GM20431 (cell line): ENCODE data around the gene TNRC6A.
"Not testable (repeated sequence)": the region's sequence is repeated elsewhere in the genome, so short reads cannot be mapped to it uniquely, and the experiment has no call there.

Source experiments
- in situ Hi-C: fragments of 300-500 bp; cut with MseI, MboI; formaldehyde crosslinking; loops from one replicate; pipeline ENCODE4 v1.15.0; 2020; ENCODE audit warnings: low sequenced_read_pairs; ENCODE audit not compliant: unreplicated experiment

Gene TNRC6A

DNA sequence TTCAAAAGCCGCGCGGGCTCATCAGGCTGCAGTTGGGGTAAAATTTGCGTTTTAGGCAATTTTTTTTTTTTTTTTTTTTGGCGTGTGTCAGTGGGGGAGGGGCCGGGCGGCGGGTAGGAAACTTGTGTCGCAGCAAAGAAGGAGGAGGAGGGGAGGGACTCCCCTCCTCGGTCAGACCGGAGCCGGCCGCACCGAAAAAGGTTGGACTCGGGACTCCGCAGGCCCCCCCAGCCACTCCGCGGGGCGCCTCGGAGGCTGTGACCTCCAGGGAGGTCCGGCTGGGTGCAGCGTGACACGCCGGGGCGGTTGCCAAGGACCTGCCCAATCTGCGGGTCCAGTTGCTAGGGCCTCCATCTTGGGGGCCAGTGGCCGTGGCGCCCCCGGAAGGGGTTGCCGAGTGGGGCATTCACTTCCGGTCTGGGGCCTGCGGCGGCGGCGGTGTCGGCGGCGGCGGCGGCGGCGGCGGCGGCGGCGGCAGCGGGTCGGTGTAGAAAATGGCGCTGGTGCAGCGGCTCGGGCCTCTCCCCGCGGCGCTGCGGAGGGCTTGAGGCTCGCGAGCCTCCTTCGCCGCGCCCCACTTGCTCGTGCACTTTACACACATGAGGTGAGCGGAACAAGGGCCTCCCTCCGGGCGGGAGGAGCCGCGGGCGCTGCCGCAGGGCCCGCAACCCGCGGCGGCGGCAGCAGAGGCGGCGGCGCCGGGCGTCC is at the start of gene TNRC6A:
Gene TNRC6A, plus strand, starts transcription at position 409 of the 708 bp plus-strand sequence. Its CDS starts 191 bp downstream, at position 600.
- in situ Hi-C loops: no loop called here

DNA sequence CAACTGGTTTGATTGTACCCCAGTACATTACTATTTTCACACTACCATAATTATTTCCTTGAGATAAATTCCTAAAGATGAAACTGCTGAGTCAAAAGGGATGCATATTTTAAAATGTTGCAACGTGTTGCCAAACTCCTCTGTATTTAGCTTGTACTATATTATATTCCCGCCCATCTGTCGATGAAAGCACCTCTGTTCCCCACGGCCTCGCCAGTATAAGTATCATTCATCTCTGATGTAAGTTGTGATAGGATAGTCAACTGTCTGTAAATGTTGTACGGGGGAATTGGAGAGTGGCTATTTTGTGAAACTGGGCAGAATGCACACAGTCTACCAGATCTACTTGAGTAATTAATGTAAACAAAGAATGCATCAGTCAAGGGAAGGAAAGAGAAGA is 47.7 kb upstream of the TNRC6A start:
- in situ Hi-C loops: no loop called here

DNA sequence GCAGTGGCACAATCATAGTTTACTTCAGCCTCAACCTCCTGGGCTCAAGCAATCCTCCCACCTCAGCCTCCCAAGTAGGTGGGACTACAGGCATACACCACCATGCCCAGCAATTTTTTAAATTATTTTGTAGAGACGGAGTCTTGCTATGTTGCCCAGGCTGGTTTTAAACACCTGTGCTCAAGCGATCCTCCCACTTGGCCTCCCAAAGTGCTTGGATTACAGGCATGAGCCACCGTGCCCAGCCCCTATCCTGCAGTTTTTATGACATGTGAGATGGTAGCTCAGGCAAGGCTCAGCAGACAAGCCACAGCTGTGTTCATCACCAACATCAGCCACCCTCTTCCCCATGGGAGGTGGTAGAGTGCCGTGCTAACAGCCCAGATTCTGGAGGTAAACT is 46.2 kb upstream of the TNRC6A start:
- in situ Hi-C loops: no loop called here

DNA sequence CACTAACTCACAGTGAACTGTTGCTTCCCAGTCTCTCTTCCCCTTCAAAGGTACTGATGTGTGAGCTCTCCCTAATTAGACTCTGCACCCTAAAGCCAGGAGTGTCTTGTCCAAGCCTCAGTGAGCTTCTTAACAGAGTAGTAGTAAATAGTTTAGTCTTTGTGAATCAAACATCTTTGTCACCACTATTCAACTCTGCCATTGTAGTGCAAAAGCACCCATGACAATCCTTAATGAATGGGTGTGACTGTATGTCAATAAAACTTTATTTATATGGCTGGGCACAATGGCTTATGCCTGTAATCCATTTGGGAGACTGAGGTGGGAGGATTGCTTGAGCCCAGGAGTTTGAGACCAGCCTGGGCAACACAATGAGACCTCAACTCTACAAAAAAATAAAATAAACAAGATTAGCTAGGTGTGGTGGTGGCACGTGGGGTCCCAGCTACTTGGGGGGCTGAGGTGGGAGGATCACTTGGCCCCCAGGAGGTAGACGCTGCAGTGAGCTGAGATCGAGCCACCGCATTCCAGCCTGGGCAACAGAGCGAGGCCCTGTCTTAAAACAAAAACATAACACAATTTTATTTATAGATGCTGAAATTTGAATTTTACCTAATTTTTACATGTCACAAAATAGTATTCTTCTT is 45.5 kb upstream of the TNRC6A start:
- in situ Hi-C loops: no loop called here

DNA sequence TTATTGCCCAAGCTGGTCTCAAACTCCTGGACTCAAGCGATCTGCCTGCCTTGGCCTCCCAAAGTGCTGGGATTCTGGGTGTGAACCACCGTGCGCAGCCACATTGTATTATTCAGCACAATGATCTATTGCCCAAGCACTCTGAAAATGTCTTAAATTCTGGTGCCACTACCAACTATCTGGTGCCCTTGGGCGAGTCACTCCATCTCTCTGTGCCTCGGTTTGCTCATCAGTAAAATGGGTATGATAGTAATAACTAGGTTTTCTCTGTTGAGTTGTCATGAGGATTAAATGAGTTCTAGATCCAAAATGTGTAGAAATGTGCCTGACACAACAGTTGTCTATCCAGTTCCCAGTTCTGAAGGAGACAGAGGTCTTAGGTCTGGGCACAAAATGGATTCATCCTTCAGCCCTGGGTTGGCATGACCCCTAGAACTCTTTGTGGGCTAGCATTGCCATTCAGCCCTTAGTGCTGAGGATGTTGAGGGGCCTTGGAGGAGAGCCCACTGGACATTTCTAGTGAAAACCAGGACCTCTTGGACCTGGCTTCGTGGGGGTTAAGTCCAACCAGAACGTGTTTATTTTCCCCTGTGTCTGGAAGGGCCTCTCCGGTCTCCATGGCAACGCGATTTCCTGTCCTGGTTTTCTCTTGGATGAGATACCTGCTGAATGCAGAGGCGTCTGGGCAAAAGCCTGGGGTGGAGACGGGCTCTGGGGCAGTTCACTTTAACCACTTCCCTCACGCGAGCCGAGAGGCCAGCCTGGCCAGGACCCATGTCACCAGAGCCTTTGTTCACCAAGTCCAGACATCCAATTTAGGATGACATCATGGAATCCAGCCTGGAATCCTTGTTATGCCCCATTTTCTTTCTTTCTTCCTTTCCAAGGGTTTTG is 43.7 kb upstream of the TNRC6A start:
- in situ Hi-C loops: no loop called here

DNA sequence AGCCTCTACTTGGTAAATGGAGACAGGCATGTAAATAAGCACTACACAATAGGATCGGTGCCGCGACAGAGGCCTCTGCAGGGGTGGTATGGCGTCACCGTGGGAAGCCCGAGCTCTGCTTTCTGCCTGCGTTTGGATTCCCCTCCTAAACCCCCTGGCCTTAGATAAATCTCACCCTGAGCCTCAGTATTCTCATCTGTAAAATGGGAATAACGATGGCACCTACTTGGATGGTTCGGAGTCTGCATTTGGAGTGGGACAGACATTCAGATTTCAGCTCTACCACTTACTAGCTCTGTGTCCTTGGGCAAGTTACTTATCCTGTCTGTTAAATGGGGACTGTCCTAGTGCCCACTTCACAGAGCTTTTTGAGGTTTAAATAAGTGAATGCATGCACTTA is 42.8 kb upstream of the TNRC6A start:
- in situ Hi-C loops: no loop called here

DNA sequence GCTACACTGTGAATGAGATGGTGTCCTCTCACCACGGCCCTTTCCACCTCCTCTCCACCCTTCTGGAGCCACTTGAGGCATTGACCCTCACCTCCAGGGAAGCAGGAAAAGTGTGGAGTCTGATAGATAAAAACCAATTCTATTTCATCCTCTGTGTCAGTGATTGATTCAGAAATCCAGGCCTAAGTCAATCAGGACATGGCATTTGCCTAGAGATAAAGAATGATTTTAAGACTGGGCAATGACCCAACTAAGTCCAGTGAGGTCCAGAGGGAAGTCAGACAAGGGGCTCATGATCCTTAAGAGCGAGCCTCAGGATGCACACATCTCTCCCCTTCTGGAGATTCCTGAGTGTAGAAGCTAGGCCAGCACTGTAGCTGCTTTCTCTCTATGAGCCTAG is 41.1 kb upstream of the TNRC6A start:
- in situ Hi-C loops: no loop called here

DNA sequence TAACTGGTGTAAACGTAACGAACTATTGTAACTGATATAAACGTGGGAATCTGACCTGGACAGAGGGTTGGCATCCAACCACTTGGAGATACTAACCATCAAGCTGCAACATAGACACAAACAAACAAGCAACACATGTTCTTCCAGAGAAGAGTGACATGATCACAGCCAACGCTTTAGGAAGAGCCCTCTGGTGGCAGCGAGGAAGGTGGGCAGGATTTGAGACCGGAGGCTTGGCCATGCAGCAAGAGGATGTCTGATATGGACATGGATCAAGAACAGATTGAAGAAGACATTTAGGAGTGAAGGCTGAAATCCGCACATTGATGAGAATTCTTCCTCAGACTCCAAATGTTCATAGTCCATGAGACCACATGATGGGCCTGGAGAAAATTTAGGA is 40.3 kb upstream of the TNRC6A start:
- in situ Hi-C loops: no loop called here

DNA sequence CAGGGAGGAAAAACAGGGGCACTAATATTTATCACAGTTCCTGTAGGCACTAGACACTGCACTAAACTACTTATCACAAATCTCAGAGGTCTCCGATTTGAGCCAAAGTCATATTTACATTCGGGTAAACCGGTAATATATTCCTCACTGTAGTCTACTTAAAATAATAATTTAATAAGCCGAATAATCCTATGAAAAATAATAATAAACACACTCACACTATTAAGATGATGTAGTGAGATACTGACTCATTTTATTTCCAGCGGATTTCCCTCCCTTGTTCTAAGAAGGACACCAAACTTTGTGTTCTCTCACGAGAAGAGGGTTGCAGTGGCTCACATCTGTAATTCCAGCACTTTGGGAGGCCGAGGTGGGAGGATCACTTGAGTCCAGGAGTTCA is 36.6 kb upstream of the TNRC6A start:
- in situ Hi-C loops: no loop called here

DNA sequence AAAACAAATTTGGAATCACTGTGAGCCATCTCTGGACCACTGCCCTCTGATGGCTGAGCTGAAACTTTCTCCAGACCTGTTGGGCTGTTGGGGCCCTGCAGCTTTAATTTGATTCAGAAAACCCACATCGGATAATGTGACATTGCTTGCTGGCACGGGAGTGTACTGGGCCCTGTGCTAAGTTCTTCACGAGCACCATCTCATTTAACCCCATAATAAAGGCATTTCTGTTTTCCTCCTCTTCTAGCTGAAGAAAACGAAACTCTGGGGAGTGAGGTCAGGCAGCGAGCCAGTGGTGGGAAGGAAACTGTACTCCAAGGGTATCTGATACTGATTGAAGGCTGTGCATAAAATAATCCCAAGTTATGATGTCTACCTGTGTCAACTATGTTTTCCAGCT is 34.5 kb upstream of the TNRC6A start:
- in situ Hi-C loops: no loop called here

DNA sequence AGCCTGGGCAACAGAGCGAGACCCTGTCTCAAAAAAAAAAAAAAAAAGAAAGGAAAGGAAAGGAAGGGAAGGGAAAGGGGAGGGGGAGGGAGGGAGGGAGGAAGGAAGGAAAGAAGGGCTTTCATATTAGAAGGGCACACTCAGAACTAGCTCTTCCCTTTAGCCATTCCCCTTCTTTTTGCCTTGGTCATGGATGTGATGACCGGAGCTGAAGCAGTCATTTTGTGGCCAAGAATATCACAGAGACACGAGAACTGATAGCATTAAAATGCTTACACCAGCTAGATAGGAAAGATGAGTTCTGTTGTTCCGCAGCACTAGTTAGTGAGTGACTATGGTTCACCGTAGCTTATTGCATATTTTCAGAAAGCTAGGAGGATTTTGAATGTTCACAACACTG is 32.8 kb upstream of the TNRC6A start:
- in situ Hi-C loops: no loop called here

DNA sequence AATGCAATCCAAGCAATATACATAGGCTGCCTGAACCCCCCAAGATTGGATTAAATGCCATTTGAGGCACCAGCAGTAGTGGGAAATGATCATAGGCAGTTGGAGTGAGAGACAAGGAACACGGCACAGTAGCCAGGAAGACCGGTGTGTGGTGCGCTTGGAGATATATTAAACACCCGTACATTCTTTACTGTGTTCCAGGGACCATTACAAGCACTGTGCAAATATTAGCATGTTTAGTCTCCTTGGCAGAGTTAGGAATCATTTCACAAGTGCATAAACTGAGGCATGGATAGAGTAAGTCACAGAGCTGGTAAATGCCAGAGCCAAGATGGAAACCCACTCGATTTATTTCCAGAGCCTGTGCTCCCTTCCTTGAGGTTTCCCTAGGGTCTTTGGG is 31.1 kb upstream of the TNRC6A start:
- in situ Hi-C loops: no loop called here

DNA sequence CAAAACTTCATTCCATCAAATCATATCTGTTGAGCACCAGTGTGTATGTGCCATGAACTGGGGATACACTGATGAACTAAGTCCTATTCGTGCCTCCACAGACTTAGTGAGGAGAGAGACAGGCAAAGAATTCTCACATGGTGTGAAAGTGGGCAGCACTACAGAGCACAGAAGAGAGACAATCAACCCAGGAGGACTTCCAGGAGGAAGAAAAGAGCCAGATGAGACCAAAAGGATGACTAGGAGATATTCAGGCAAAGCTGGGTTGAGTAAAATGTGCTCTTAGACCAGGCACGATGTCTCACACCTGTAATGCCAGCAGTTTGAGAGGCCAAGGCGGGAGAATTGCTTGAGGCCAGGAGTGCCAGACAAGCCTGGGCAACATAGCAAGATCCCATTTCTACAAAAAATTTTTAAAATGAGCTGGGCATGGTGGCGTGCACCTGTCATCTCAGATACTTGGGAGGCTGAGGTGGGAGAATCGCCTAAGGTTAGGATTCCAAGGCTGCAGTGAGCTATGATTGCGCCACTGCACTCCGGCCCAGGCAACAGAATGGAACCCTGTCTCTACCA is 30.2 kb upstream of the TNRC6A start:
- in situ Hi-C loops: no loop called here

DNA sequence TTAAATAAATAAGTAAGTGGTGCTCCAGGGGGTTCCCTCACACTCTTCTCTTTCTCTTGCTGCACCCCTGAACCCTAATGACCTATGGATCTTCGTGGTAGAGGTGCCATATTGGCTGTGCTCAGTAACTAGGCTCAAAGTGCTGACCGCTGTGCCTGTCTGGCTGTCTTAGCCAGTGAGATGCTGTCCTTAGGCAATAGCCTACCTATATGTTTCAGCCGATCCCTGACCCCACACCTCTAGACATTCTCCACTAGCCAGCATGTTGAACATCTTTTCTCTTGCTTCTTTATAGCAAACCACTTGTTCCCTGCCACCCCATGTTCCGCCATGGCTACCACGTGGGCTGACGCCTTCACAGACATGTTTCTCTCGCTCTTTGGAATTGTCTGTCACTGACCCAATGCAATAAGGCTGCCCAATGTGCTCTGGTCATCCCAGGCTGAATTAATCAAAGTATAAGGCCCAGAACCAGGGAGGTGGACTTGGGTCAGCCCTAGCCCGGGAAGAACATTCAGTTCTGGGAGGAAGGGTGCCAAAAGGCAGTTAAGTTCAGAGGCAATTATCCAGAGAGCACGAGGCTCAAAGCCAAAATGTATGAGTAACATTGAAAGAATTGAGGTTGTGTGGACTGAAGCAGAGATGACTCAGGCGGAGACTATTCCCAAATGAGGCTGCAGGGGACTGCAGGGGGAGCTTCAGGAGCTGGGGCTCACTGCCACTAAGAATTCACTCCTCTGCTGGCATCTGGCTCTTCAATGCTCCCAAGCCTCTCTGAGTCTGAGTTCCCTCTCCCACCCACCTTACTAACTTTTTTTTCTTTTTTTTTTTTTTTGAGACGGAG is 28.7 kb upstream of the TNRC6A start:
- in situ Hi-C loops: no loop called here

DNA sequence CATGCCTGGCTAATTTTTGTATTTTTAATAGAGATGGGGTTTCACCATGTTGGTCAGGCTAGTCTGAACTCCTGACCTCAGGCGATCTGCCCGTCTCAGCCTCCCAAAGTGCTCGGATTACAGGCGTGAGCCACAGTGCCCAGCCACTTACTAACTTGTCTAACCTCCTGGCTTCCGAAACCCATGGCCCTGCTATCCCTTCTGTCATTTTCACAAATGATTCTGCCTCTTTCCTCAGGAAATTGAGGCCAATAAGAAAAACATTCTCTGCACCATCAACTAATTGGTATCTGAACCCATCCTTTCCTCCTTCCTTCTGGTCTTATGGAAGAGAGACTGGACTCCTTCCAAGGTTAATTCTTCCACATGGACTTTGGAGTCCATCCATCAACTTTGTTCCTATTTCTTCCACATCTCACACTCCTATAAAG is 27.9 kb upstream of the TNRC6A start:
- in situ Hi-C loops: no loop called here

DNA sequence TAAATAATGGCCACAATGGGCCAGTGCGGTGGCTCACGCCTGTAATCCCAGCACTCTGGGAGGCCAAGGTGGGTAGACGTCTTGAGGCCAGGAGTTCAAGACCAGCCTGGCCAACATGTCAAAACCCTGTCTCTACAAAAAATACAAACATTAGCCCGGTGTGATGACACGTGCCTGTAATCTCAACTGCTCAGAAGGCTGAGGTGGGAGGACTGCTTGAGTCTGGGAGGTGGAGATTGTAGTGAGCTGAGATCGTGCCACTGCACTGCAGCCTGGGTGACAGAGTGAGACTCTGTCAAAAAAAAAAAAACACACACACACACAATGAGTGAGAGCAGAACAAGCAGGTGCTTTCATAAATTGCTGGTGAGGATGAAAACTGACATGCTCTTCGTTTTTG is 21.7 kb upstream of the TNRC6A start:
- in situ Hi-C loops: not testable (repeated sequence)

DNA sequence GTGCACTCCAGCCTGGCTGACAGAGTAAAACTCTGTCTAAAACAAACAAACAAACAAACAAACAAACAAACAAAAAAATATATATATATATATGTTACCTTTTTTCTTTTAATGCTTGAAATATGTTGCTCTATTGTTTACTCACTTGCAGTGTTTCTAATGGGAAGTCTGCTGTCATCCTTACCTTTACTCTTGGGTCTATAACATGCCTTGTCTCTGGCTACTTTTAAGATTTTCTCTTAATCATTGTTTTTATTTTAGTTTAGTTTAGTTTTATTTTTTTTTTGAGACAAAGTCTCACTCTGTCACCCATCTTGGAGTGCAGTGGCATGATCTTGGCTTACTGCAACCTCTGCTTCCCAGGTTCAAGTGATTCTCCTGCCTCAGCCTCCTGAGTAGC is 16.1 kb upstream of the TNRC6A start:
- in situ Hi-C loops: no loop called here

DNA sequence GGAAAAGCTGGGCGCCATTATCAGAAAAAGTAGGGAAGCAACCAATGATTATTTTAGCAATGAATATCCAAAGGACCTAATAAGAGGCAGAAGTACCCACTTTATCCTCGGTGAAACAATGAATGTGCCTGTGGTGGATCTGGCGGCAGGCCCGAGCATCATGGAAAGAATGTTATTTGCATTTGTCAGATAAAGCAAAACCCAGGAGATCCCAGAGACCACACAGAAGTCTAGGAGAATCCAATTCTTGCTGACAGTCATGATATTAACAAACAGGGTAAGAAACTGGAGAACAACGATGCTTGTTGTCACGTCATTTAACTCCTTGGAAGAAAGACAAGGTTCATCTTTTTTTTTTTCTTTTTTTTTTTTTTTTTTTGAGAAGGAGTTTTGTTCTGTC is 12.0 kb upstream of the TNRC6A start:
- in situ Hi-C loops: no loop called here

DNA sequence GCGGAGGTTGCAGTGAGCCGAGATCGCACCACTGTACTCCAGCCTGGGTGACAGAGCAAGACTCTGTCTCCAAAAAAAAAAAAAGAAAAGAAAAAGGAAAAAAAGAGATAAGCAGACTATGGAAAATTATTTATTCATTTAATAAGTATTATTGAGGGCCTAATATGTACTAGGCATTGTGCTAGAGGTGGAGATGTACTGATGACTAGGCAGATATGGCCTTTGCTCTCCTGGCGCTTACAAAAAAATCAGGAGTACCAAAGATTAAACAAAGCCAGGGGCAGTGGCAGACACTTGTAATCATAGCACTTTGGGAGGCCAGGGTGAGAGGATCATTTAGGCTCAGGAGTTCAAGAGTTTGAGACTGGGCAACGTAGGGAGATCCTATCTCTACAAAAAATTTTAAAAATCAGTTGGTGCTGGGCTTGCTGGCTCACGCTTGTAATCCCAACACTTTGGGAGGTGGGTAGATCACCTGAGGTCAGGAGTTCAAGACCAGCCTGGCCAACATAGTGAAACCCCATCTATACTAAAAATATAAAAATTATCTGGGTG is 10.4 kb upstream of the TNRC6A start:
- in situ Hi-C loops: no loop called here
